SU-DHL-6 (cell line): Measurements from ENCODE around the gene TATDN2.

Source experiments
- EZH2phosphoT487 ChIP-seq: fragments of 200-600 bp; sonication (generic), shearing (Covaris generic); conservative IDR thresholded peaks from 2 replicates; pipeline ENCODE4 v1.6.1; 2018; ENCODE audit warnings: mild to moderate bottlenecking, antibody characterized with exemption, low read length, moderate library complexity, mixed read lengths
- TF ChIP-seq, protein P1 (sequence below): fragments of 200-600 bp; sonication (generic); IDR thresholded peaks from one replicate; pipeline ENCODE4 v1.5.1; 2017; ENCODE audit warnings: antibody characterized with exemption, mild to moderate bottlenecking, low read length, moderate library complexity; ENCODE audit not compliant: insufficient read depth, poor library complexity, severe bottlenecking

DNA sequence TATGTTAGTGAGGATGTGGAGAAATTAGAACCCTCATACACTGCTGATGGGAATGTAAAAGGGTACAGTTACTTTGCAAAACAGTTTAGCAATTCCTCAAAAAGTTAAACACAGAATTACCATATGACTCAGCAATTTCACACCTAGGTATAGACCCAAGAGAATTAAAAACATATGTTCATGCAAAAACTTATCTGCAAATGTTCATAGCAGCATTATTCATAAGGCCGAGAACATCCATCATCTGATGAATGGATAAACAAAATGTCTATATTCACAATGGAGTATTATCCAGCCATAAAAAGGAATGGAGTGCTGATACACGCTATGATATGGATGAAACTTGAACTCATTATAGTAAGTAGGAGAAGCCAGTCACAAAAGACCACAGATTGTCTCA, 62.3 kb downstream of the TATDN2 start:
- TF ChIP-seq, protein P1, sequence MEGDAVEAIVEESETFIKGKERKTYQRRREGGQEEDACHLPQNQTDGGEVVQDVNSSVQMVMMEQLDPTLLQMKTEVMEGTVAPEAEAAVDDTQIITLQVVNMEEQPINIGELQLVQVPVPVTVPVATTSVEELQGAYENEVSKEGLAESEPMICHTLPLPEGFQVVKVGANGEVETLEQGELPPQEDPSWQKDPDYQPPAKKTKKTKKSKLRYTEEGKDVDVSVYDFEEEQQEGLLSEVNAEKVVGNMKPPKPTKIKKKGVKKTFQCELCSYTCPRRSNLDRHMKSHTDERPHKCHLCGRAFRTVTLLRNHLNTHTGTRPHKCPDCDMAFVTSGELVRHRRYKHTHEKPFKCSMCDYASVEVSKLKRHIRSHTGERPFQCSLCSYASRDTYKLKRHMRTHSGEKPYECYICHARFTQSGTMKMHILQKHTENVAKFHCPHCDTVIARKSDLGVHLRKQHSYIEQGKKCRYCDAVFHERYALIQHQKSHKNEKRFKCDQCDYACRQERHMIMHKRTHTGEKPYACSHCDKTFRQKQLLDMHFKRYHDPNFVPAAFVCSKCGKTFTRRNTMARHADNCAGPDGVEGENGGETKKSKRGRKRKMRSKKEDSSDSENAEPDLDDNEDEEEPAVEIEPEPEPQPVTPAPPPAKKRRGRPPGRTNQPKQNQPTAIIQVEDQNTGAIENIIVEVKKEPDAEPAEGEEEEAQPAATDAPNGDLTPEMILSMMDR: no peak
- TF ChIP-seq EZH2phosphoT487: no peak
